A549 (cell line): ENCODE results near the gene DQX1.

Source experiments
- HDAC2 ChIP-seq: fragments of 200-600 bp; sonication (generic); IDR thresholded peaks from 2 replicates; pipeline ENCODE4 v1.6.1; 2016
- POLR2A ChIP-seq: IDR thresholded peaks from 2 replicates; pipeline ENCODE4 v1.6.1; 2012; ENCODE audit warnings: mild to moderate bottlenecking, low read length
- POLR2AphosphoS2 ChIP-seq: conservative IDR thresholded peaks from 2 replicates; pipeline ENCODE4 v1.6.1; 2012; ENCODE audit warnings: low read length, improper control_type of control experiment, inconsistent platforms
- RARB ChIP-seq: fragments of 250-450 bp; sonication (Bioruptor Pico); IDR thresholded peaks from 2 replicates; pipeline ENCODE4 v1.8.0; 2021; ENCODE audit warnings: mild to moderate bottlenecking, moderate library complexity
- RCOR1 ChIP-seq: fragments of 150-350 bp; IDR thresholded peaks from 2 replicates; pipeline ENCODE4 v1.6.1; 2014; ENCODE audit warnings: antibody characterized with exemption, low read length, low read depth
- TF ChIP-seq, protein P1 (sequence below): fragments of >200 bp; sonication (Bioruptor Twin); formaldehyde crosslinking; IDR thresholded peaks from 3 replicates; pipeline ENCODE4 v1.5.1; 2016

DNA sequence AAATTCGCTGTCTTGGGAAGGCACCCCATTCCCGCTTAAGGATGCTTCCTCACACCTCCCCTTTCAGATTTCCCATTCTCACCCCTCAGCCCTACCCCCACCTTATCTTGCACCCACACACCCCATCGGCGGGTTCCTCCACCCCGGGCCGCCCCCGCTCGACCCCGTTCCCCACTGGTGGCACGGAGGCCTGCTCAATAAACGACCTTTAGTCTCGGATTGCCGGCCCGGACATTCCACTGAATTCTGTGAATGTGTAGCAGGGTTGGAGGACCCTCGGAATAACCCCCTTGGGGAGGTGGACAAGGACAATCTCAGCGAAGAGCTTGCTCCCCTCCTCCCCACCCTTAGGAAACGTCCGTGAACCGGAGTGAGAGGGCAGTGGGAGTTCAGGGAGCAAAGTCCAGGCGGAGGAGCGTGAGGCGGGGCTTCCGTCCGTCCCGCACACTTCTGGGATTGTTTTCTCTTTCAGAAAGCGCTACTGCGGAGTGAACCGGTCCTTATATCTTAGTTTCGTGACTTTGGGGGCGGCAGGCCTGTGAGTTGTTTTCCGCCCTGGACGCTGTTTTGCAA, 23.8 kb downstream of the DQX1 start:
- TF ChIP-seq HDAC2 (no peak), POLR2AphosphoS2 (no peak), RARB (CRISPR knock-in tag) (no peak), POLR2A (no peak; the same call in 1 of the 2 replicates), RCOR1 (no peak)
- TF ChIP-seq, protein P1, sequence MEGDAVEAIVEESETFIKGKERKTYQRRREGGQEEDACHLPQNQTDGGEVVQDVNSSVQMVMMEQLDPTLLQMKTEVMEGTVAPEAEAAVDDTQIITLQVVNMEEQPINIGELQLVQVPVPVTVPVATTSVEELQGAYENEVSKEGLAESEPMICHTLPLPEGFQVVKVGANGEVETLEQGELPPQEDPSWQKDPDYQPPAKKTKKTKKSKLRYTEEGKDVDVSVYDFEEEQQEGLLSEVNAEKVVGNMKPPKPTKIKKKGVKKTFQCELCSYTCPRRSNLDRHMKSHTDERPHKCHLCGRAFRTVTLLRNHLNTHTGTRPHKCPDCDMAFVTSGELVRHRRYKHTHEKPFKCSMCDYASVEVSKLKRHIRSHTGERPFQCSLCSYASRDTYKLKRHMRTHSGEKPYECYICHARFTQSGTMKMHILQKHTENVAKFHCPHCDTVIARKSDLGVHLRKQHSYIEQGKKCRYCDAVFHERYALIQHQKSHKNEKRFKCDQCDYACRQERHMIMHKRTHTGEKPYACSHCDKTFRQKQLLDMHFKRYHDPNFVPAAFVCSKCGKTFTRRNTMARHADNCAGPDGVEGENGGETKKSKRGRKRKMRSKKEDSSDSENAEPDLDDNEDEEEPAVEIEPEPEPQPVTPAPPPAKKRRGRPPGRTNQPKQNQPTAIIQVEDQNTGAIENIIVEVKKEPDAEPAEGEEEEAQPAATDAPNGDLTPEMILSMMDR = no peak
